KMS-11 (cell line): ENCODE data around the gene VHLL.
"Not testable (repeated sequence)": the region's sequence is repeated elsewhere in the genome, so short reads cannot be mapped to it uniquely, and the experiment has no call there.

Experiments
- H2AFZ ChIP-seq: fragments of 200-600 bp; sonication (generic); 2 replicates; pipeline ENCODE4 v1.6.1; 2016; ENCODE audit warnings: antibody characterized with exemption, mixed run types, low read depth
- H3K27ac ChIP-seq: fragments of 200-600 bp; sonication (generic); 2 replicates; pipeline ENCODE4 v1.6.1; 2016; ENCODE audit warnings: mild to moderate bottlenecking, mixed run types
- H3K27me3 ChIP-seq: fragments of 200-600 bp; sonication (generic); 2 replicates; pipeline ENCODE4 v1.6.1; 2017; ENCODE audit warnings: mild to moderate bottlenecking, low read depth, mixed run types, moderate library complexity; ENCODE audit not compliant: insufficient read depth
- H3K36me3 ChIP-seq: fragments of 200-600 bp; sonication (generic); 2 replicates; pipeline ENCODE4 v1.6.1; 2017; ENCODE audit warnings: mild to moderate bottlenecking, mixed run types; ENCODE audit not compliant: insufficient read depth
- H3K4me1 ChIP-seq: fragments of 200-600 bp; sonication (generic); 2 replicates; pipeline ENCODE4 v1.6.1; 2016; ENCODE audit warnings: mild to moderate bottlenecking, low read depth, mixed run types; ENCODE audit not compliant: poor library complexity, severe bottlenecking
- H3K4me2 ChIP-seq: fragments of 200-600 bp; sonication (generic); 2 replicates; pipeline ENCODE4 v1.7.0; 2016; ENCODE audit warnings: mild to moderate bottlenecking, mixed run types
- H3K4me3 ChIP-seq: fragments of 200-600 bp; sonication (generic); IDR thresholded peaks from 2 replicates; pipeline ENCODE4 v1.6.1; 2017; ENCODE audit warnings: low read depth, low read length, mixed read lengths; ENCODE audit not compliant: insufficient read depth
- H3K79me2 ChIP-seq: fragments of 200-600 bp; sonication (generic); 2 replicates; pipeline ENCODE4 v1.6.1; 2016; ENCODE audit warnings: low read depth, mixed run types; ENCODE audit not compliant: insufficient read depth
- H3K9ac ChIP-seq: fragments of 200-600 bp; sonication (generic); 2 replicates; pipeline ENCODE4 v1.6.1; 2016; ENCODE audit warnings: mild to moderate bottlenecking, mixed run types
- H4K20me1 ChIP-seq: fragments of 200-600 bp; sonication (generic); 2 replicates; pipeline ENCODE4 v1.6.1; 2016; ENCODE audit warnings: mild to moderate bottlenecking, mixed run types; ENCODE audit not compliant: insufficient read depth
- TF ChIP-seq, protein P1 (sequence below): fragments of 200-600 bp; sonication (generic); conservative IDR thresholded peaks from 2 replicates; pipeline ENCODE4 v1.6.1; 2017; ENCODE audit warnings: low read depth, mild to moderate bottlenecking, antibody characterized with exemption, low read length, moderate library complexity, mixed read lengths

VHLL gene

DNA sequence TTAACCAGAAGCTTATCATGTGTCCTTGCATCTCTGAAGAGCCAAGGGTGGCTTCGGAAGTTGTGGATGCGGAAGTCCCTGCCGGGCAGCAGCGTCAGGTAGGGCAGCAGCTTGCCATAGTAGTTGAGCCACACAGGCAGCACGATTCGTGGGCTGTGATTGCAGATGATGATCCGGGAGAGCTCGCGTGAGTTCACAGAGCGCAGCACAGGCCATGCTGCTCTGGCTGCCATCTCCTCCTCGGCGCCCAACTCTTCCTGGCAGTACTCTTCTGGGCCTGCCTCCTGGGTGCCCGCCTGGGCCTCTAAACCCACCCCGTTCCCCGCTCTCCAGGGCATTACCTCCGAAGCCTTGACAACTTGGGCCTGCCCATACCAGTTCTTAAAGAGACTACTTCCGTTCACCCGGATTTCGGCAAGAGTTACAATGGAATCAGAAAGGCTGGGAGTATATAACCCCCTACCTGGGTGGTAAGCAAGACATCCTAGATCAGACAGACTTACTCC lies at the start of gene VHLL:
Gene VHLL, minus strand, starts transcription at position 456 of the 506 bp plus-strand sequence. Its CDS starts 118 bp downstream, at position 338.
- no peak within 1 kb of the TSS for H3K9ac ChIP-seq
- H3K36me3 ChIP-seq = no peaks in the 10 kb centered on the region
- H3K4me2 ChIP-seq = no peak within 1 kb of the TSS
- H2AFZ ChIP-seq = no peak within 1 kb of the TSS
- no peak within 1 kb of the TSS for H3K4me3 ChIP-seq
- TF ChIP-seq, protein P1, sequence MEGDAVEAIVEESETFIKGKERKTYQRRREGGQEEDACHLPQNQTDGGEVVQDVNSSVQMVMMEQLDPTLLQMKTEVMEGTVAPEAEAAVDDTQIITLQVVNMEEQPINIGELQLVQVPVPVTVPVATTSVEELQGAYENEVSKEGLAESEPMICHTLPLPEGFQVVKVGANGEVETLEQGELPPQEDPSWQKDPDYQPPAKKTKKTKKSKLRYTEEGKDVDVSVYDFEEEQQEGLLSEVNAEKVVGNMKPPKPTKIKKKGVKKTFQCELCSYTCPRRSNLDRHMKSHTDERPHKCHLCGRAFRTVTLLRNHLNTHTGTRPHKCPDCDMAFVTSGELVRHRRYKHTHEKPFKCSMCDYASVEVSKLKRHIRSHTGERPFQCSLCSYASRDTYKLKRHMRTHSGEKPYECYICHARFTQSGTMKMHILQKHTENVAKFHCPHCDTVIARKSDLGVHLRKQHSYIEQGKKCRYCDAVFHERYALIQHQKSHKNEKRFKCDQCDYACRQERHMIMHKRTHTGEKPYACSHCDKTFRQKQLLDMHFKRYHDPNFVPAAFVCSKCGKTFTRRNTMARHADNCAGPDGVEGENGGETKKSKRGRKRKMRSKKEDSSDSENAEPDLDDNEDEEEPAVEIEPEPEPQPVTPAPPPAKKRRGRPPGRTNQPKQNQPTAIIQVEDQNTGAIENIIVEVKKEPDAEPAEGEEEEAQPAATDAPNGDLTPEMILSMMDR = no peak
- H3K79me2 ChIP-seq = no peaks in the 10 kb centered on the region
- H4K20me1 ChIP-seq = no peaks in the 10 kb centered on the region
- no peak within 1 kb of the TSS for H3K27ac ChIP-seq
- H3K4me1 ChIP-seq = no peaks in the 10 kb centered on the region
- H3K27me3 ChIP-seq = no peaks in the 10 kb centered on the region

- TF ChIP-seq, protein P1 = no peak
- no peak overlapping the region for H3K9ac ChIP-seq
- no peak overlapping the region for H3K27ac ChIP-seq
- H3K27me3 ChIP-seq = peaks cover 8% of the 10 kb centered on the region; the same call in 1 of the 2 replicates
- no peaks in the 10 kb centered on the region for H3K4me1 ChIP-seq
- H2AFZ ChIP-seq = no peak overlapping the region
- H3K4me3 ChIP-seq = no peak overlapping the region
- H3K79me2 ChIP-seq = no peaks in the 10 kb centered on the region
- H3K4me2 ChIP-seq = no peak overlapping the region
- H3K36me3 ChIP-seq = no peaks in the 10 kb centered on the region
- H4K20me1 ChIP-seq = no peaks in the 10 kb centered on the region
Observed at GRCh38 chr1:156347331-156347730, 48.2 kb upstream of the VHLL start.

DNA sequence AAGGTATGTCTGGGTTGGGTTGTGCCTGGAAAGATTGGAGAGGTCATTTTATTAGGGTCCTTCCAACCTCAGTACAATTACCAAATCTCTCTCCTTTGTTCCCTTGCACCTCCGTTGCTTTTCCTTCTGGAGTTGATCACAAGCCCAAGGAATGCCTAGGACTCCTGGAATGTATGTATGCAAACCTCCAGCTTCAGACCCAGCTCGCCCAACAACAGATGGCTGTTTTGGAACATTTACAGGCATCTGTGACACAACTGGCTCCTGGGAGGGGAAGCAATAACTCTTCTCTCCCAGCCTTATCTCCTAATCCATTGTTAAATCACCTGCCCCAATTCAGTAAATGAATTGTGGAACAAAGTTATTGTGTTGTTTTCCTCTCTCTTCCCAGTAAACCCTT lies 47.5 kb upstream of the VHLL start:
- no peak overlapping the region for H3K9ac ChIP-seq
- H3K79me2 ChIP-seq = no peaks in the 10 kb centered on the region
- H2AFZ ChIP-seq = no peak overlapping the region
- peaks cover 8% of the 10 kb centered on the region; the same call in 1 of the 2 replicates for H3K27me3 ChIP-seq
- H4K20me1 ChIP-seq = no peaks in the 10 kb centered on the region
- no peak overlapping the region for H3K4me2 ChIP-seq
- no peaks in the 10 kb centered on the region for H3K36me3 ChIP-seq
- TF ChIP-seq, protein P1 = no peak
- H3K27ac ChIP-seq = no peak overlapping the region
- H3K4me3 ChIP-seq = no peak overlapping the region
- no peaks in the 10 kb centered on the region for H3K4me1 ChIP-seq

DNA sequence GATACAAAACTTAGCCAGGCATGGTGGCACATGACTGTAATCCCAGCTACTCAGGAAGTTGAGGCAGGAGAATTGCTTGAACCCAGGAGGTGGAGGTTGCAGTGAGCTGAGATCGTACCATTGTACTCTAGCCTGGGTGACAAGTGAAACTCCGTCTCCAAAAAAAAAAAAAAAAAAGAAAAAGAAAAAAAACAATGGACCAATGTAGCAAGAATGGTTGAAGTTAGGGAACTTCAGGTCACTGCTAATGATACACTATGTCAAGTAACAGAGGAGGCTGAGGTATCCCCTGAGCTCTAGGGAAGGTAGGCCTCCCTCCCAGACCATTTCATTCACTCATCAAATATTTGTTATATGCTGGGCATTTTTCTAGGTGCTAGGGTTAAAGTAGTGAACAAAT lies 46.9 kb upstream of the VHLL start:
- H3K4me3 ChIP-seq, H4K20me1 ChIP-seq, H2AFZ ChIP-seq, H3K4me1 ChIP-seq, H3K27me3 ChIP-seq, H3K4me2 ChIP-seq, H3K36me3 ChIP-seq, H3K27ac ChIP-seq, H3K79me2 ChIP-seq, H3K9ac ChIP-seq: not testable (repeated sequence)

DNA sequence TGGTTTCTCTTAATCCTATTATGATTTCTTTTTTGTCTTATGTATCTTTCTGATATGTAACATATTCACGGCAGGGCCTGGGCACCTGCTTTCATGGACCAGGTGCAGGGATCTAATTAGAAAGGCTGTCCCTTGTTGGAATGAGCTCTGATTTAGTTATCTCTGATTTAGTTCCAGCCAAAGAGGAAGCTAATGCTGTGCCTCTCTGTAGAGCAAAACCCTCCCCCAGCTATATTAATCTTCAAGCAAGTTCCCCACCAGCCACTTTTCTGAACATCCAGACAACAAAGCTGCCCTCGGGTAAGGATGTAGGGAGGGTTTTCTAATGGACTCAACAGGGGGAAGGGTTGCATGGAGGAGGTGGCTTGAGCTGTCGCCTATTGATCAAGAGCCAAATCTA lies 45.3 kb upstream of the VHLL start:
- Histone ChIP-seq H2AFZ (no peak overlapping the region), H4K20me1 (no peaks in the 10 kb centered on the region), H3K79me2 (no peaks in the 10 kb centered on the region), H3K4me3 (no peak overlapping the region), H3K27ac (no peak overlapping the region), H3K4me2 (no peak overlapping the region), H3K27me3 (peaks cover 3% of the 10 kb centered on the region; the same call in 1 of the 2 replicates), H3K36me3 (no peaks in the 10 kb centered on the region), H3K4me1 (peaks cover under 1% of the 10 kb centered on the region), H3K9ac (no peak overlapping the region)
- TF ChIP-seq, protein P1 = no peak
